PC-3 (cell line): ENCODE measurements around the gene TAS2R60. TPM values are rescaled to one million over a fixed set of nuclear protein-coding genes. Genes with fewer than 3 reads are reported as not detected.

ENCODE experiments used
- ATAC-seq: fragments of 200-7000 bp; cut with Tn5 transposase; 2 replicates; pipeline ENCODE4 v1.9.1; 2020; ENCODE audit warnings: mild to moderate bottlenecking, moderate library complexity
- BruUV-seq: library from RNA; stranded (reverse); fragments of 400-500 nt; replicated peaks from 2 replicates; lab custom pipeline; 2021; lab: Mats Ljungman, UMichigan
- CTCF ChIA-PET: fragments of 300-600 bp; sonication (Branson Sonifier 250); formaldehyde crosslinking; loops from one replicate; lab custom pipeline; 2022; ENCODE audit warnings: antibody characterized with exemption; lab: Charles Lee
- POLR2A ChIA-PET: fragments of 300-600 bp; sonication (Branson Sonifier 250); formaldehyde crosslinking; loops from one replicate; lab custom pipeline; 2022; ENCODE audit warnings: antibody characterized with exemption; ENCODE audit not compliant: unreplicated experiment; lab: Charles Lee
- DNase-seq: peaks from one replicate; pipeline ENCODE4 v3.0.0-alpha.2; 2015
- H2AFZ ChIP-seq: fragments of 300-600 bp; sonication (generic); 2 replicates; pipeline ENCODE4 v1.6.0; 2016; ENCODE audit warnings: antibody characterized with exemption, low read length
- H3F3A ChIP-seq: fragments of 300-600 bp; sonication (generic); one replicate; pipeline ENCODE4 v1.6.0; 2017; ENCODE audit warnings: antibody characterized with exemption, low read length, control low read depth, mild to moderate bottlenecking; ENCODE audit not compliant: unreplicated experiment
- H3K27ac ChIP-seq: fragments of 300-600 bp; sonication (generic); 2 replicates; pipeline ENCODE4 v1.5.1; 2016; ENCODE audit warnings: mild to moderate bottlenecking, low read length
- H3K27me3 ChIP-seq: fragments of 300-600 bp; sonication (generic); 2 replicates; pipeline ENCODE4 v1.6.1; 2016; ENCODE audit warnings: low read length, mixed read lengths
- H3K36me3 ChIP-seq: fragments of 300-600 bp; sonication (generic); 2 replicates; pipeline ENCODE4 v1.6.1; 2016; ENCODE audit warnings: low read depth, mixed run types, low read length, mixed read lengths
- H3K4me1 ChIP-seq: fragments of 300-600 bp; sonication (generic); 2 replicates; pipeline ENCODE4 v1.5.1; 2016; ENCODE audit warnings: low read length; ENCODE audit not compliant: insufficient read depth
- H3K4me2 ChIP-seq: fragments of 300-600 bp; sonication (generic); 2 replicates; pipeline ENCODE4 v1.6.0; 2016; ENCODE audit warnings: low read length
- H3K4me3 ChIP-seq: fragments of 300-600 bp; sonication (generic); 2 replicates; pipeline ENCODE4 v1.5.1; 2016; ENCODE audit warnings: mild to moderate bottlenecking, low read length, mixed read lengths
- H3K79me2 ChIP-seq: fragments of 300-600 bp; sonication (generic); 2 replicates; pipeline ENCODE4 v1.6.1; 2017; ENCODE audit warnings: low read length, mixed read lengths
- H3K9ac ChIP-seq: fragments of 300-600 bp; sonication (generic); 2 replicates; pipeline ENCODE4 v1.6.0; 2016; ENCODE audit warnings: mild to moderate bottlenecking, low read length
- H3K9me2 ChIP-seq: fragments of 300-600 bp; sonication (generic); replicated peaks from 2 replicates; pipeline ENCODE4 v1.6.1; 2016; ENCODE audit warnings: mixed run types, low read length, mixed read lengths
- H3K9me3 ChIP-seq: fragments of 300-600 bp; sonication (generic); 2 replicates; pipeline ENCODE4 v1.6.1; 2016; ENCODE audit warnings: low read length, mixed read lengths
- H4K20me1 ChIP-seq: fragments of 300-600 bp; sonication (generic); 2 replicates; pipeline ENCODE4 v1.6.1; 2016; ENCODE audit warnings: low read length, mixed read lengths
- CTCF ChIP-seq: fragments of 300-600 bp; sonication (generic); conservative IDR thresholded peaks from 2 replicates; pipeline ENCODE4 v1.5.1; 2017; ENCODE audit warnings: antibody characterized with exemption, low read depth, mild to moderate bottlenecking, low read length
- EZH2 ChIP-seq: fragments of 300-600 bp; sonication (generic); IDR thresholded peaks from one replicate; pipeline ENCODE4 v1.6.1; 2017; ENCODE audit warnings: antibody characterized with exemption, mild to moderate bottlenecking, low read length; ENCODE audit not compliant: unreplicated experiment
- EZH2phosphoT487 ChIP-seq: fragments of 300-600 bp; sonication (generic); IDR thresholded peaks from 2 replicates; pipeline ENCODE4 v1.6.1; 2018; ENCODE audit warnings: mild to moderate bottlenecking, antibody characterized with exemption, low read length, borderline replicate concordance
- intact Hi-C: fragments of 100-400 bp; cut with micrococcal nuclease; formaldehyde crosslinking; loops from 2 replicates; pipeline ENCODE4 v1.9.0; 2023
- total RNA-seq: library from RNA; depleted of rRNA; stranded (reverse); fragments of >200 nt; gene quantifications from 2 replicates; pipeline ENCODE4 v1.2.3, GENCODE V29; 2014

Gene TAS2R60
- total RNA-seq, 1 experiment from 2014 or later: not detected

GRCh38 chr7:143490717-143491306, 47.6 kb downstream of the TAS2R60 start:
- peak; percentile 39 for DNase-seq
- CTCF ChIA-PET: interaction anchor here (1.4 kb wide), 1 partner anchor 111 kb away, joined by 4 read pairs; no protein-coding TSS in a partner anchor
- no peaks in the 10 kb centered on the region for H3K79me2 ChIP-seq
- H3K27me3 ChIP-seq: no peaks in the 10 kb centered on the region
- intact Hi-C loops: loop anchor here (5.0 to 10.0 kb wide), 2 partner anchors 74 to 176 kb away; partner anchors contain the start of gene CLCN1
- no peaks in the 10 kb centered on the region for H3K4me1 ChIP-seq
- no TSS peak for BruUV-seq
- H3F3A ChIP-seq: no peaks in the 10 kb centered on the region
- no peak overlapping the region for H3K27ac ChIP-seq
- no peak overlapping the region for H3K4me3 ChIP-seq
- ATAC-seq: peak; percentile 82
- no peak overlapping the region for H3K9ac ChIP-seq
- H3K36me3 ChIP-seq: no peaks in the 10 kb centered on the region
- POLR2A ChIA-PET: no interaction called here
- no peak for TF ChIP-seq EZH2
- TF ChIP-seq CTCF: peak; percentile 73
- TF ChIP-seq EZH2phosphoT487: no peak
- no peak overlapping the region for H3K4me2 ChIP-seq
- H4K20me1 ChIP-seq: no peaks in the 10 kb centered on the region
- H3K9me3 ChIP-seq: no peaks in the 10 kb centered on the region
- H3K9me2 ChIP-seq: no peaks in the 10 kb centered on the region
- no peak overlapping the region for H2AFZ ChIP-seq

GRCh38 chr7:143492043-143492471, 48.8 kb downstream of the TAS2R60 start:
- H3K4me3 ChIP-seq: no peak overlapping the region
- H3K9me2 ChIP-seq: no peaks in the 10 kb centered on the region
- H3K4me1 ChIP-seq: no peaks in the 10 kb centered on the region
- peak; percentile 21; the same call in 1 of the 2 replicates for ATAC-seq
- no peak overlapping the region for H2AFZ ChIP-seq
- H3F3A ChIP-seq: no peaks in the 10 kb centered on the region
- peak; percentile 30 for DNase-seq
- H3K79me2 ChIP-seq: no peaks in the 10 kb centered on the region
- H3K4me2 ChIP-seq: no peak overlapping the region
- H3K27me3 ChIP-seq: no peaks in the 10 kb centered on the region
- BruUV-seq: no TSS peak
- H3K27ac ChIP-seq: no peak overlapping the region
- no peak overlapping the region for H3K9ac ChIP-seq
- ChIA-PET POLR2A (interaction anchor here (0.6 kb wide), 1 partner anchor 155 kb away, joined by 3 read pairs; no protein-coding TSS in a partner anchor), CTCF (no interaction called here)
- no peaks in the 10 kb centered on the region for H3K9me3 ChIP-seq
- intact Hi-C loops: loop anchor here (5.0 to 10.0 kb wide), 2 partner anchors 75 to 177 kb away; partner anchors contain the start of gene CLCN1
- TF ChIP-seq CTCF: no peak
- no peaks in the 10 kb centered on the region for H4K20me1 ChIP-seq
- no peaks in the 10 kb centered on the region for H3K36me3 ChIP-seq
